HG03571 (cell line): Measurements from ENCODE around the gene ETNPPL.
"Not testable (repeated sequence)": the region's sequence is repeated elsewhere in the genome, so short reads cannot be mapped to it uniquely, and the experiment has no call there.

Experiments used
- ATAC-seq: cut with Tn5 transposase; IDR thresholded peaks from one replicate; pipeline ENCODE4 v1.9.1; 2021; ENCODE audit not compliant: unreplicated experiment

The ETNPPL gene

DNA sequence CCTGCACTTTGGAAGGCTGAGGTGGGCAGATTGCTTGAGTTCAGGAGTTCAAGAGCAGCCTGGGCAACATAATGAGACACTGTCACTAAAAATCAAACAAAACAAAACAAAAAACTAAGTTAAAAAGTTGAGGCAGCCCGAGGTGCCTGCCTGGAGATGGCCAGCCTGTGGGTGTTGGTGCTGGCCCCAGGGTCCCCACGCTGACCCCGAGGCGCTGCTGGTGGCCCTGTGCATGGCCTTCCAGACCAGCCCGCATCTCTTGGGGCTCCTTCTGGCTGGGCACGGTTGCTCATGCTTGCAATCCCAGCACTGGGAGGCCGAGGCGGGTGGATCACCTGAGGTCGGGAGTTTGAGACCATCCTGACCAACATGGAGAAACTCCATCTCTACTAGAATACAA lies 4.4 kb downstream of the ETNPPL start:
- ATAC-seq = no peak

GRCh38 chr4:108754327-108754726 lies 8.5 kb downstream of the ETNPPL start:
- no peak for ATAC-seq

DNA sequence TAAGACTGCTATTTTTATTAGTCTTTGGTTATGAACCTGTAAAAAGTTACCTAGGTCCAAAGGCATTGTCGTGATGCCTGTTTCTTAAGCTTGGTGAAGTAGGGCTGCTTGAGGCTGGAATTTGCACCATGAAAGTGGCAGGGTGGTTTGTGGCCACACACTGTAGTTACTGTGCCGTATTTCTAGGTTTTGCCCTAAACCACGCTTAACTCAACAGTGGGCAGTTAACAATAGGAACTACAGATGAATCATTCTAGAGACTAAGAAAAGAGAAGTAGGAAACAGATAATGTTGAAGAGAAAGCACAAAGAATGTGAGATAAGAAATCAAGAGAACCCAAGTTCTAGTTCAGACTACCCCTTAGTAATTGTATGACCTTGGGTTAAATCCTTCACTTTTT lies 11.5 kb downstream of the ETNPPL start:
- no peak for ATAC-seq

- no peak for ATAC-seq
Measured at GRCh38 chr4:108749119-108749518, 13.7 kb downstream of the ETNPPL start.

DNA sequence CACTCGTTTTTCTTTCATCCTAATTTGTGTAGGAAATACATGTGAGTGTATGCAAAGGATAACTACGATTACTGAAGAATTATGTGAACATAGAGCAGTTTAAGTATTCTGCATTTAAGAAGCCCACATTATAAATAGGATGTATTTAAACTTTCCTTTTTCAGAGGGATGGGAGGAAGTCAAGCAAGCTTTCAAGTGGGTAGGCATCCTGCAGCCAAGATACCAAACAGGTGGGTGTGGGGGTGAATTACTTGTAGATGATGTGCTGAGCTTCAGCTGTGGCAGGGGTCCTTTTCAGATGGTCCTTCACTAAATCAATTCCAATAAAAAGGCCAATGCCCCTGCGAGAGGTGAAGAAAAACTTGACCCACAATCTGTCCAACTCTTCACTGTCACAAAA lies 16.3 kb downstream of the ETNPPL start:
- no peak for ATAC-seq

GRCh38 chr4:108744307-108744706 lies 18.5 kb downstream of the ETNPPL start:
- no peak for ATAC-seq

DNA sequence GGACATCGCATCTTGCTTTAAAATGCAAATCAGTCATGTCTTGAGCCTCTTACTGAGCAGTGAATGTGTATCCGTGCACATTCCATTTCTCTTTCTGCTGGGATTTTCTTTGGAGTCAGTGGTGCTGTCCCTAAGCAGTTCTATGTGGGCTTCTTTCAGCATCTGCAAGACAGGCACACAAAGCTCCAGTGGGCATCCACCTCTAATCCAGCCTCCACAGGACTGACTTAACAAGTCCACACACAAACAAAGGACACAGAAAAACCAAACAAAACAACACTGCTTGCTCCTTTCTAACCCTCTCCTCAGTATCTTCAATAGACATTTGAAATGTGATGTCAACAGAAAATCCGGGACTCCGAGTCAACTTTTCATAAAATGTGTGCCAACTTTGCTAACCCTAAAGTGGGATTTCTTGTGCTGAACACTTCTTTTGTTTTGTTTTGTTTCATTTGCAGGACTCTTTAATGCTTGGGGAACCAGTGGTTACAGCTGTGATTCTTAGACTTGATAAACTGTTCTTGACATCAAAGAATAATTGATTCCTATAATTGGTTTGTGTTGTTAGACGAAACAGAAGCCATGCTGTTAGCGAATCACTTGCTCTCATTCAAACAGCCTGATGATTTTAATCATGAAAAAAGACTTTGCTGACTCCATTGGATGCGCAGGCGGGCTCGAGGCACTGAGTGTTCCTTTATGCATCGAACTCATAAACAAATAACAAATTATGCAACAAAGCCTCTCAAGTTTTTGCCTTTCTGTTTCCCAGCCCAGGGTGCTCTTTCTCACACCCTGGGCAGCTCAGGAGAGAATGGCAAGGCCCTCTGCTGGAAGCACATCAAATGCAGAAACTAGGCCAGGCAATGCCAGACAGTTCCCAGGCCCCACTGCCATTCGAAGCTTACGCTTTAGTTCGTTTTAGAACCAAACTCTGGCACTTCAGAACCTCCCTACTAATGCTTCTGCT lies 20.1 kb downstream of the ETNPPL start:
- no peak for ATAC-seq

- ATAC-seq = no peak
Measured at GRCh38 chr4:108738003-108738706, 24.7 kb downstream of the ETNPPL start.

DNA sequence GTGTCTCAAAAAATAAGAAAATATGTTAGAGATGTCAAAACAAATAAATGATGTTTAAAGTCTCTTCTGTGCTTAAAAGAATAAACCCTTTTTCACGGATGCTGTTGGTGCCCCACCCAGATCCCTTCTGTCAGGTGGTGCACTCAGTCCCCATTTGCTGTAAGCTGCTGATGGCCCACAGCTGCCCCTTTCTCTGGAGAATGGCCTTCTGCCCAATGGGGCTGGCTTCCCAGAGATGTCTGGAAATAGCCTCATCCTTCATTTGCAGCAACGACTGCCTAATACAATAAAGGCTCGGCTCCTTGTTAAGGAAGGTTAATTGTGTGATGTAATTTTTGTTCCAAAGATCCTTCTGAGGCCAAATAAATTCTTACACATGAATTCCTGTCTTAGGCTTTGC lies 31.8 kb downstream of the ETNPPL start:
- no peak for ATAC-seq

DNA sequence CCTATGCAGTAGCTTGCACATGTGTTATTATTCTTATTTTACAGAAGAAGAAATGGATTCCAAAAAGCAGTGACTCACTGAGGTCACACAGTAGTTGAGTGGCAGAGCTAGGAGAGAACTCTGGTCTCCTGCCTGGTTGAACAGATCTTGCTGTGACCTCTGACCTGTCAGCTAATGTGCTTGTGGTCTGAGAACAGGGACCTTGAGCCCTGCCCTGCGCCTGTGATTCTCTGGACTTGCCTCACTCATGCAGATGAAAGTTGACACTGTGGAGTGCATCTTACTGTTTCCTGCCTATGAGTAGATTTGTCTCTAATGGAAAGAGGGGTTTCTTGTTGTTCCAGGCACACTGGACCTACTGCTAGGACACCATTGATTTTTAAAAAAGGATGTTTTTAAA lies 32.3 kb downstream of the ETNPPL start:
- no peak for ATAC-seq

GRCh38 chr4:108729731-108730130 lies 33.1 kb downstream of the ETNPPL start:
- ATAC-seq = no peak

GRCh38 chr4:108725457-108725856 lies 37.4 kb downstream of the ETNPPL start:
- no peak for ATAC-seq

GRCh38 chr4:108717386-108717785 lies 45.5 kb downstream of the ETNPPL start:
- no peak for ATAC-seq

GRCh38 chr4:108716340-108716739 lies 46.5 kb downstream of the ETNPPL start:
- ATAC-seq = no peak

DNA sequence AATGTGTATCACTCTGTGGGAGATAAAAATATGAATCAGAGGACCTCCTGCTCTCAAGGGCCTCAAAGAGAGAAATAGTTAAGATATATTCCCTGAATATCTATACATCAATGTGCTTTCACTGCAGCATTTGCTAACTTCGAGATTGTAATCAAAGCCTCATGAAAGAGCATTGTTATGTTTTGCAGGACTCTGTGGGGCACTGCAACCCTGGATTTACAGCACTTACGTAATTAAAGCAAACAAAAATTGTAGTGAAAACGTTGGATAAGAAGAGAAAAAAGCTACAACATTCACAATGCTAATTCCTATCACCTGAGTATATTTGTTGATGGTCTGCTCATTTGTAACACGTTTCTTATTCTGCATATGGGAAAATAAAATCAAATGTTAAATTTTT lies 48.0 kb downstream of the ETNPPL start:
- ATAC-seq = no peak

GRCh38 chr4:108710578-108710977 lies 52.3 kb downstream of the ETNPPL start:
- ATAC-seq = not testable (repeated sequence)

- no peak for ATAC-seq
Measured at GRCh38 chr4:108709722-108710121, 53.1 kb downstream of the ETNPPL start.

DNA sequence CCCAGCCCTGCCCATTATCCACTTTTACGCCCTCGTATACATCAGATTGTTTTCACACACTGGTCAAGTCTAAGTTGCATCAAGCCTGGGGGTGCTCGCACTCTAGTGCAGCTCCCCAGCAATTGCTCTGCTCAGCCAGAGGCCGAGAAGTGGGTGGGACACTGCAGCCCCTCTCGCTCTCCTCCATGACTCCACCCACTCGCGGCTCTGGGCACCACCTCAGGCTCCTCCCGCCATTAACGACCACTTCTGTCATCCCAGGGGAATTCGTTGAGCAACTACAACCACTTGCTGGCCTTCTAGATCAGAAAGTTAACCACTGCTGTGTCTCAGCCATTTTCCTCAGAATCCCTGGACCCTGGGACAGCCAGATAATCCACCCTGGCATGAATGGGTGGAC lies 53.6 kb downstream of the ETNPPL start:
- no peak for ATAC-seq

DNA sequence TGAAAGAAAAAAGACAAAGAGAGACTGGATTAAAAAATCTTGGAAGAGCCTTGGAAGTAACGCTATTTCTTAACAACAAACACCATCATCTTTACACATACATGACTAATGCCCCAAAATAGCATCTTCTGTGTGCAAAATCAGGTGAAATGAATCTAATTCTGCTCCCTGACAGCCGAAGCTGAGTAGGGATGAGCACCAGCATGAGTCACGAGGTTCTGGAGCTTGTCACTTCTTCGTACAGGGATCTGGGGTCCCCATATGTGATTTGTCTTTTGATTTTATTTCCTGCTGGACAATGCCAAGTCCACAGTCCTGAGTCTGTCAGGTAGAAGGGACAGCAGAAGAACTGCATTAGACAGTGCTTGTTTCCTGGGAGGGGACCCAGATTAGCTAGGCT lies 56.6 kb downstream of the ETNPPL start:
- ATAC-seq = no peak

DNA sequence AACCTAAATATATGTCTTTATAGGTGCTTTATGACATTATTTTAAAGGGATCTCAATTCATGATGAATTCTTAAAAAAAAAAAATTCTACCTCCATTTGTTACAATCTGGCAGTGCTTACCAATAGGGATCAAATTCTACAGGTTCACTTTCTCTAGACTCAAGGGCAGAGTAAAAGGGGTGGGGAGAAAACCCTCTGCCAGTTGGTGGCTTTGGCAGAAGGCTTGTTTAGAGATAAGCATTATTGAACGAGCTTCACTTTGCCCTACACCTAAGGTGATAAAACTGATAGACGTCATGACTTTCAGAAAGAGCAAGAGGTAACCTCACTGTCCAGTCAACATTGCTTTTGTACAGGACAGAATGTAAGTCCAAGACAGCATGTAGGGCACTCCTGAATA lies 58.9 kb downstream of the ETNPPL start:
- no peak for ATAC-seq

DNA sequence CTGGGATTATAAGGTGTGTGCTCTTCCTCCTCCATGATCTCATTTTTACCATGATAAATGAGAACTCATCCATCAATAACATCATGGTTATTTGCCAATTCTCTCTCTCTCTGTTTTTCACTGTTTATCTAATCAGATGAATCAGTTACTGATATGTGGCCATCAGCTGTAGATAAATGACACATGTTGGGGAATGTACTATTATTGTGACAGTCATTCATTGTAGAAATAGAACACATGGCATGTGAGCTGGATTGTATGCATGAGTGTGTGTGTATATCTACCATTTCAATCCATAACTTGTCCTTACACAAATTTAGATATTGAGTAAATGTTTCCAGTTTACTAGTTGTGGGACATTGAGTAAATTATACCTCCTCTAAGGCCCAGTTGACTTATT lies 59.5 kb downstream of the ETNPPL start:
- no peak for ATAC-seq

- no peak for ATAC-seq
Measured at GRCh38 chr4:108702960-108703359, 59.9 kb downstream of the ETNPPL start.
